Neural cell (in vitro differentiated cells): ENCODE measurements around the gene WDR81. TPM values are rescaled to one million over a fixed set of nuclear protein-coding genes. Genes with fewer than 3 reads are reported as not detected.

Experiments used
- H2AFZ ChIP-seq: fragments of 200-600, 300-800 bp; sonication (generic), shearing (Covaris generic); 2 replicates; pipeline ENCODE4 v1.6.0; 2014; ENCODE audit warnings: low read depth, mild to moderate bottlenecking, antibody characterized with exemption, low read length, moderate library complexity
- H3F3A ChIP-seq: fragments of 200-600 bp; shearing (Covaris generic); 2 replicates; pipeline ENCODE4 v1.6.1; 2016; ENCODE audit warnings: mild to moderate bottlenecking, moderate library complexity, mixed read lengths, antibody characterized with exemption, low read length; ENCODE audit not compliant: insufficient read depth, poor library complexity, severe bottlenecking
- H3K27ac ChIP-seq: fragments of 200-600, 300-800 bp; sonication (generic), shearing (Covaris generic); 2 replicates; pipeline ENCODE4 v1.5.1; 2014; ENCODE audit warnings: mild to moderate bottlenecking, low read length, moderate library complexity
- H3K27me3 ChIP-seq: fragments of 300-800, 200-600 bp; sonication (generic), shearing (Covaris generic); 2 replicates; pipeline ENCODE4 v1.6.0; 2014; ENCODE audit warnings: mild to moderate bottlenecking, low read depth, low read length, moderate library complexity; ENCODE audit not compliant: insufficient read depth
- H3K36me3 ChIP-seq: fragments of 300-800, 200-600 bp; sonication (generic), shearing (Covaris generic); 2 replicates; pipeline ENCODE4 v1.5.1; 2014; ENCODE audit warnings: mild to moderate bottlenecking, antibody characterized with exemption, low read length, moderate library complexity; ENCODE audit not compliant: insufficient read depth
- H3K4me2 ChIP-seq: fragments of 300-800, 200-600 bp; sonication (generic), shearing (Covaris generic); 2 replicates; pipeline ENCODE4 v1.6.0; 2014; ENCODE audit warnings: mild to moderate bottlenecking, low read length
- H3K4me3 ChIP-seq: fragments of 300-800, 200-600 bp; sonication (generic), shearing (Covaris generic); 2 replicates; pipeline ENCODE4 v1.5.1; 2014; ENCODE audit warnings: mild to moderate bottlenecking, low read length, moderate library complexity
- H3K79me2 ChIP-seq: fragments of 200-600 bp; shearing (Covaris generic); replicated peaks from 2 replicates; pipeline ENCODE4 v1.6.0; 2014; ENCODE audit warnings: mild to moderate bottlenecking, low read length, moderate library complexity; ENCODE audit not compliant: insufficient read depth
- H3K9ac ChIP-seq: fragments of 300-800, 200-600 bp; sonication (generic), shearing (Covaris generic); 2 replicates; pipeline ENCODE4 v1.6.1; 2016; ENCODE audit warnings: mild to moderate bottlenecking, low read length, mixed read lengths
- H3K9me2 ChIP-seq: fragments of 200-600 bp; shearing (Covaris generic); 2 replicates; pipeline ENCODE4 v1.6.1; 2016; ENCODE audit warnings: mild to moderate bottlenecking, low read length, mixed read lengths; ENCODE audit not compliant: insufficient read depth
- H3K9me3 ChIP-seq: fragments of 200-600, 300-800 bp; sonication (generic), shearing (Covaris generic); 2 replicates; pipeline ENCODE4 v1.6.1; 2016; ENCODE audit warnings: mild to moderate bottlenecking, mixed run types, low read length, moderate library complexity, mixed read lengths
- H4K20me1 ChIP-seq: fragments of 200-600 bp; shearing (Covaris generic); 2 replicates; pipeline ENCODE4 v1.6.1; 2016; ENCODE audit warnings: mild to moderate bottlenecking, mixed run types; ENCODE audit not compliant: insufficient read depth
- EP300 ChIP-seq: fragments of 450-650 bp; conservative IDR thresholded peaks from 2 replicates; pipeline ENCODE4 v1.6.1; 2014; ENCODE audit warnings: antibody characterized with exemption, mild to moderate bottlenecking, moderate library complexity; ENCODE audit not compliant: poor library complexity, severe bottlenecking
- EZH2 ChIP-seq: fragments of 200-600, 300-800 bp; shearing (Covaris generic), sonication (generic); IDR thresholded peaks from 2 replicates; pipeline ENCODE4 v1.6.1; 2014; ENCODE audit warnings: antibody characterized with exemption, low read length, borderline replicate concordance, mild to moderate bottlenecking; ENCODE audit not compliant: insufficient read depth, poor library complexity, severe bottlenecking
- MXI1 ChIP-seq: fragments of 450-650 bp; conservative IDR thresholded peaks from 2 replicates; pipeline ENCODE4 v1.6.1; 2014; ENCODE audit warnings: antibody characterized with exemption, mild to moderate bottlenecking; ENCODE audit not compliant: poor library complexity, severe bottlenecking
- POLR2AphosphoS5 ChIP-seq: IDR thresholded peaks from 2 replicates; pipeline ENCODE4 v1.6.1; 2012
- RAD21 ChIP-seq: fragments of 450-650 bp; conservative IDR thresholded peaks from 2 replicates; pipeline ENCODE4 v1.6.1; 2014; ENCODE audit warnings: antibody characterized with exemption, mild to moderate bottlenecking, moderate library complexity
- SMC3 ChIP-seq: fragments of 450-650 bp; conservative IDR thresholded peaks from 2 replicates; pipeline ENCODE4 v1.6.1; 2014; ENCODE audit warnings: antibody characterized with exemption, mild to moderate bottlenecking, moderate library complexity; ENCODE audit not compliant: poor library complexity
- TAF1 ChIP-seq: IDR thresholded peaks from 2 replicates; pipeline ENCODE4 v1.6.1; 2012; ENCODE audit warnings: low read depth
- polyA plus RNA-seq: library from polyadenylated mRNA; depleted of rRNA; stranded (reverse); fragments of >200 nt; gene quantifications from 2 replicates; pipeline ENCODE4 v1.2.3, GENCODE V29; 2014
- TF ChIP-seq, protein P1 (sequence below): IDR thresholded peaks from 2 replicates; pipeline ENCODE4 v1.6.1; 2012; ENCODE audit warnings: borderline replicate concordance
- TF ChIP-seq, protein P2 (sequence below): fragments of 450-650 bp; IDR thresholded peaks from 2 replicates; pipeline ENCODE4 v1.5.1; 2014; ENCODE audit warnings: antibody characterized with exemption, mild to moderate bottlenecking, moderate library complexity; ENCODE audit not compliant: poor library complexity, severe bottlenecking

WDR81 gene
- polyA plus RNA-seq, 1 donor from 2014 or later, result 5.4 TPM

DNA sequence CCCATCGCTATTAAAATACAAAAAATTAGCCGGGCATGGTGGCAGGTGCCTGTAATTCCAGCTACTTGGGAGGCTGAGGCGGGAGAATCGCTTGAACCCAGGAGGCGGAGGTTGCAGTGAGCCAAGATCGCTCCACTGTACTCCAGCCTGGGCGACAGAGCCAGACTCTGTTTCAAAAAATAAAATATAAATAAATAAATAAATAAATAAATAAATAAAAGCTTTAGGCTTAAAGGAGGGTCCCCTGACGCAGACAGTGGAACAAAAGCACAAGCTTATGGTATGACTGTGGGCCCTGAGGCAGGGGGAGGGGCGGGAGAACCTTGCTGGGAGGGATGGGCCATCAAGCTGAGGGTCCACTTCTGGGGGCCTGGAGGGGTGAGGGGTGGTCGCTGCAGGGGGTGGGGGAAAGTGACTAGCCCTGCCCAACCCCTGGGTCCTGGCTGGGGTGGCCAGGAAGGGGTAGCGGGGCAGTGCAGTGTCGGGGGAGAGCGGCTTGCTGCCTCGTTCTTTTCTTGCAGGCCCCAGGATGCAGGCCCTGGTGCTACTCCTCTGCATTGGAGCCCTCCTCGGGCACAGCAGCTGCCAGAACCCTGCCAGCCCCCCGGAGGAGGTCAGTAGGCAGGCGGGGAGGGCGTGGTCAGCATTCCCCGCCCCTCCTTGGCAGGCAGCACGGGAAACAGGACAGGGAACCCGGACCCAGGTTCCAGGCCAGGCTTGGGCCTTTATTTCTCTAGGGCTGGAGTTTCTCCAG is 42.1 kb downstream of the WDR81 start:
- no peaks in the 10 kb centered on the region for H3K9me2 ChIP-seq
- H3K27ac ChIP-seq, result no peak overlapping the region
- H3K9me3 ChIP-seq, result no peaks in the 10 kb centered on the region
- no peak overlapping the region for H3K4me2 ChIP-seq
- H3K79me2 ChIP-seq, result no peaks in the 10 kb centered on the region
- H4K20me1 ChIP-seq, result no peaks in the 10 kb centered on the region
- no peak overlapping the region for H3K9ac ChIP-seq
- H3K27me3 ChIP-seq, result no peaks in the 10 kb centered on the region
- no peak overlapping the region for H2AFZ ChIP-seq
- TF ChIP-seq SMC3 (no peak), POLR2AphosphoS5 (no peak), TAF1 (no peak), EZH2 (no peak), MXI1 (no peak), EP300 (no peak), RAD21 (no peak)
- TF ChIP-seq, protein P1, sequence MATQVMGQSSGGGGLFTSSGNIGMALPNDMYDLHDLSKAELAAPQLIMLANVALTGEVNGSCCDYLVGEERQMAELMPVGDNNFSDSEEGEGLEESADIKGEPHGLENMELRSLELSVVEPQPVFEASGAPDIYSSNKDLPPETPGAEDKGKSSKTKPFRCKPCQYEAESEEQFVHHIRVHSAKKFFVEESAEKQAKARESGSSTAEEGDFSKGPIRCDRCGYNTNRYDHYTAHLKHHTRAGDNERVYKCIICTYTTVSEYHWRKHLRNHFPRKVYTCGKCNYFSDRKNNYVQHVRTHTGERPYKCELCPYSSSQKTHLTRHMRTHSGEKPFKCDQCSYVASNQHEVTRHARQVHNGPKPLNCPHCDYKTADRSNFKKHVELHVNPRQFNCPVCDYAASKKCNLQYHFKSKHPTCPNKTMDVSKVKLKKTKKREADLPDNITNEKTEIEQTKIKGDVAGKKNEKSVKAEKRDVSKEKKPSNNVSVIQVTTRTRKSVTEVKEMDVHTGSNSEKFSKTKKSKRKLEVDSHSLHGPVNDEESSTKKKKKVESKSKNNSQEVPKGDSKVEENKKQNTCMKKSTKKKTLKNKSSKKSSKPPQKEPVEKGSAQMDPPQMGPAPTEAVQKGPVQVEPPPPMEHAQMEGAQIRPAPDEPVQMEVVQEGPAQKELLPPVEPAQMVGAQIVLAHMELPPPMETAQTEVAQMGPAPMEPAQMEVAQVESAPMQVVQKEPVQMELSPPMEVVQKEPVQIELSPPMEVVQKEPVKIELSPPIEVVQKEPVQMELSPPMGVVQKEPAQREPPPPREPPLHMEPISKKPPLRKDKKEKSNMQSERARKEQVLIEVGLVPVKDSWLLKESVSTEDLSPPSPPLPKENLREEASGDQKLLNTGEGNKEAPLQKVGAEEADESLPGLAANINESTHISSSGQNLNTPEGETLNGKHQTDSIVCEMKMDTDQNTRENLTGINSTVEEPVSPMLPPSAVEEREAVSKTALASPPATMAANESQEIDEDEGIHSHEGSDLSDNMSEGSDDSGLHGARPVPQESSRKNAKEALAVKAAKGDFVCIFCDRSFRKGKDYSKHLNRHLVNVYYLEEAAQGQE, result no peak
- TF ChIP-seq, protein P2, sequence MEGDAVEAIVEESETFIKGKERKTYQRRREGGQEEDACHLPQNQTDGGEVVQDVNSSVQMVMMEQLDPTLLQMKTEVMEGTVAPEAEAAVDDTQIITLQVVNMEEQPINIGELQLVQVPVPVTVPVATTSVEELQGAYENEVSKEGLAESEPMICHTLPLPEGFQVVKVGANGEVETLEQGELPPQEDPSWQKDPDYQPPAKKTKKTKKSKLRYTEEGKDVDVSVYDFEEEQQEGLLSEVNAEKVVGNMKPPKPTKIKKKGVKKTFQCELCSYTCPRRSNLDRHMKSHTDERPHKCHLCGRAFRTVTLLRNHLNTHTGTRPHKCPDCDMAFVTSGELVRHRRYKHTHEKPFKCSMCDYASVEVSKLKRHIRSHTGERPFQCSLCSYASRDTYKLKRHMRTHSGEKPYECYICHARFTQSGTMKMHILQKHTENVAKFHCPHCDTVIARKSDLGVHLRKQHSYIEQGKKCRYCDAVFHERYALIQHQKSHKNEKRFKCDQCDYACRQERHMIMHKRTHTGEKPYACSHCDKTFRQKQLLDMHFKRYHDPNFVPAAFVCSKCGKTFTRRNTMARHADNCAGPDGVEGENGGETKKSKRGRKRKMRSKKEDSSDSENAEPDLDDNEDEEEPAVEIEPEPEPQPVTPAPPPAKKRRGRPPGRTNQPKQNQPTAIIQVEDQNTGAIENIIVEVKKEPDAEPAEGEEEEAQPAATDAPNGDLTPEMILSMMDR, result no peak
- H3F3A ChIP-seq, result no peaks in the 10 kb centered on the region
- H3K4me3 ChIP-seq, result no peak overlapping the region
- no peaks in the 10 kb centered on the region for H3K36me3 ChIP-seq

- no peak overlapping the region for H3K27ac ChIP-seq
- H3K4me3 ChIP-seq, result no peak overlapping the region
- no peak overlapping the region for H3K4me2 ChIP-seq
- no peaks in the 10 kb centered on the region for H3F3A ChIP-seq
- no peaks in the 10 kb centered on the region for H3K9me2 ChIP-seq
- no peaks in the 10 kb centered on the region for H3K79me2 ChIP-seq
- TF ChIP-seq SMC3 (no peak), TAF1 (no peak), POLR2AphosphoS5 (no peak), MXI1 (no peak), RAD21 (no peak), EZH2 (no peak), EP300 (no peak)
- TF ChIP-seq, protein P2, result no peak
- TF ChIP-seq, protein P1, result no peak
- H3K9ac ChIP-seq, result no peak overlapping the region
- H2AFZ ChIP-seq, result no peak overlapping the region
- no peaks in the 10 kb centered on the region for H3K9me3 ChIP-seq
- H3K36me3 ChIP-seq, result no peaks in the 10 kb centered on the region
- H4K20me1 ChIP-seq, result no peaks in the 10 kb centered on the region
- H3K27me3 ChIP-seq, result no peaks in the 10 kb centered on the region
These were observed 42.9 kb downstream of the WDR81 start for GRCh38 chr17:1767358-1767757.
